GM13977 (cell line): ENCODE measurements around the gene SLC7A14.

Experiments
- DNase-seq: peaks from one replicate; pipeline ENCODE4 v3.0.0; 2012; ENCODE audit warnings: low spot score
- in situ Hi-C: fragments of 300-500 bp; cut with MboI; formaldehyde crosslinking; loops from one replicate; pipeline ENCODE4 v1.12.0; 2022; ENCODE audit warnings: low sequenced_read_pairs, low pct_unique_long_range_greater_than_20kb, mixed read lengths, inconsistent platforms; ENCODE audit not compliant: unreplicated experiment
- TF ChIP-seq, protein P1 (sequence below): IDR thresholded peaks from 2 replicates; pipeline ENCODE4 v1.5.1; 2012; ENCODE audit warnings: mild to moderate bottlenecking, control low read depth; ENCODE audit not compliant: insufficient read depth; ENCODE audit errors: extremely low read depth, missing control alignments

The SLC7A14 gene

DNA sequence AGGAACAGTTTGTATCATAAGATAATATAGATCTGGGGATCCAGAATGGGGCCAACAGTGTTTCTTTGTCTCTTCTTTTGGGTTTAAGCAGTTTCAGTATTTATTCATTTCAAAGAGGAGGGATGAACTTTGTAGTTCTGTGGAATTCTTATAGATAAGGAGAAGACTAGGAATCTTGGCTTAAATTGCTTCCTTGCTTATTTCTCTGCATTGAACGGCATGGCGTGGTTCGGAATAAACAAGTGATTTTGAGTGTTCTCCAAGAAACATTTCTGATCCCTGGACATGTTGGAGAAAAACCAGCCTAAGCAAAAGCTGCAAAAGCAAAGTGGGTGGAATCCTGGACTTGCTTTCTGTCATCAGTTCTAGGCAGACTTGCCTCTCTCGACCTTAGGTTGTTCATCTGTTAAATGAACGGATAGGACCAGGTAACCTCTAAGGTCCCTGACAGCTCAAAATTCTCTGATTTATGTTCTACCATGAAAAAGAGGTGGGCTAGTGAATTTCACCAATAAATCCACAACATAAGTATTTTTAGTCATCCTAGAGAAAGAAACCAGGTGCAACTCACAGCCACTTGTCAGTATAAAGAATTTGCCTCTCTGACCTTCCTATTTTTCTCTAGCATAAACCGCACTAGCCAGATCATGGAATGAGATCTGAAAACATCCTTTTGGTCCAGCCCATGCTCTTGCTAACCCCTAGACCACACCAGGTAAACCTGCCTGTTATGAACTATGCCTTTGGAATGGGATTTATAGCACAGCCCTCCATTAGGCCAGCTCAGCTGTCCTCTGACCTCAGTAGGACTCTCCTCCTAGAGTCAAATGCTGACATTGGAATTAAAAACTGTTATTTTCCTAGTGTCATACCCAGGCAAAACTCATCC is 88.4 kb downstream of the SLC7A14 start:
- in situ Hi-C loops = no loop called here
- DNase-seq = no peak
- TF ChIP-seq, protein P1, sequence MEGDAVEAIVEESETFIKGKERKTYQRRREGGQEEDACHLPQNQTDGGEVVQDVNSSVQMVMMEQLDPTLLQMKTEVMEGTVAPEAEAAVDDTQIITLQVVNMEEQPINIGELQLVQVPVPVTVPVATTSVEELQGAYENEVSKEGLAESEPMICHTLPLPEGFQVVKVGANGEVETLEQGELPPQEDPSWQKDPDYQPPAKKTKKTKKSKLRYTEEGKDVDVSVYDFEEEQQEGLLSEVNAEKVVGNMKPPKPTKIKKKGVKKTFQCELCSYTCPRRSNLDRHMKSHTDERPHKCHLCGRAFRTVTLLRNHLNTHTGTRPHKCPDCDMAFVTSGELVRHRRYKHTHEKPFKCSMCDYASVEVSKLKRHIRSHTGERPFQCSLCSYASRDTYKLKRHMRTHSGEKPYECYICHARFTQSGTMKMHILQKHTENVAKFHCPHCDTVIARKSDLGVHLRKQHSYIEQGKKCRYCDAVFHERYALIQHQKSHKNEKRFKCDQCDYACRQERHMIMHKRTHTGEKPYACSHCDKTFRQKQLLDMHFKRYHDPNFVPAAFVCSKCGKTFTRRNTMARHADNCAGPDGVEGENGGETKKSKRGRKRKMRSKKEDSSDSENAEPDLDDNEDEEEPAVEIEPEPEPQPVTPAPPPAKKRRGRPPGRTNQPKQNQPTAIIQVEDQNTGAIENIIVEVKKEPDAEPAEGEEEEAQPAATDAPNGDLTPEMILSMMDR = no peak

DNA sequence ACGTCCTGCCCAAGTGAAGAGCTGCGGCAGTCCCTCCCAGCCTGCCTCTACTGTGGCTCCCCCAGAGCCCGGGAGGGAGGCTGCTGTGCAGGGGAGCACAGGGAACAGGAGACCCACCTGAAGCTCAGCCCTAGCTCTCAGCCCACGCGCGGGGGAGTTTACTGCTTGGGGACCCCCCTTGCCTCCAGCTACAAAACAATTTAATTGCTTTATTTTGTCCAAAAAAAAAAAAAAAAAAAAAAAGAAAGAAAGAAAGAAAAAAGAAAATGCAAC is 89.1 kb downstream of the SLC7A14 start:
- in situ Hi-C loops = no loop called here
- DNase-seq = no peak
- TF ChIP-seq, protein P1 = no peak

DNA sequence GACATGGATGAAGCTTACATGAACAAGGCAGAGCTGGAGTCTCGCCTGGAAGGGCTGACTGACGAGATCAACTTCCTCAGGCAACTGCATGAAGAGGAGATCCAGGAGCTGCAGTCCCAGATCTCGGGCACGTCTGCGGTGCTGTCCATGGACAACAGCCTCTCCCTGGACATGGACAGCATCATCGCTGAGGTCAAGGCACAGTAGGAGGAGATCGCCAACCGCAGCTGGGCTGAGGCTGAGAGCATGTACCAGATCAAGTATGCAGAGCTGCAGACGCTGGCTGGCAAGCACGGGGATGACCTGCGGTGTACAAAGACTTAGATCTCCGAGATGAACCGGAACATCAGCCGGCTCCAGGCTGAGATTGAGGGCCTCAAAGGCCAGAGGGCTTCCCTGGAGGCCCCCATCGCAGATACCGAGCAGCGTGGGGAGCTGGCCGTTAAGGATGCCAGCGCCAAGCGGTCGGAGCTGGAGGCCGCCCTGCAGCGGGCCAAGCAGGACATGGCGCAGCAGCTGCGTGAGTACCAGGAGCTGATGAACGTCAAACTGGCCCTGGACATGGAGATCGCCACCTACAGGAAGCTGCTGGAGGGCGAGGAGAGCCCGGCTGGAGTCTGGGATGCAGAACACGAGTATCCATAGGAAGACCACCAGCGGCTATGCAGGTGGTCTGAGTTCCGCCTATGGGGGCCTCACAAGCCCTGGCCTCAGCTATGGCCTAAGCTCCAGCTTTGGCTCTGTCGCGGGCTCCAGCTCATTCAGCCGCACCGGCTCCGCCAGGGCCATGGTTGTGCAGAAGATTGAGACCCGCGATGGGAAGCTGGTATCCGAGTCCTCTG is 89.6 kb downstream of the SLC7A14 start:
- no peak for DNase-seq
- TF ChIP-seq, protein P1 = no peak
- in situ Hi-C loops = no loop called here

DNA sequence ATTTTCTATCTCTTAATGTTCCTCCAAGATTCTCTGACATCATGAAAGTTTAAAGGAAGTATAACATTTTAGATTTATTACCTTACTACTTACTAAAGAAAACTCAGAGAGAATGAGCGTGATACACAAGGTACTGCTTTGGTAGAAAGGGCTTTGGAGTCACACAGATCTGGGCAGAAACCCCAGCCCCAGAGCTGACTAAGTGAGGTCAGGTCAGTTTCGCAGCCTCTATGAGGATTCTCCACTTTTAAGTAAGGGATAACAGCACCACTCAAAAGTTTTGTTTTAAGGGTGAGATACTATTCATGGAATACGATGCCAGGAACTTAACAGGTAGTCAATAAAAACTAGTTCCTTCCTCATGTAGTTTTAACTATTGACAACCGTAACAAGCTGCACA is 91.1 kb downstream of the SLC7A14 start:
- in situ Hi-C loops = no loop called here
- no peak for DNase-seq
- TF ChIP-seq, protein P1 = no peak

DNA sequence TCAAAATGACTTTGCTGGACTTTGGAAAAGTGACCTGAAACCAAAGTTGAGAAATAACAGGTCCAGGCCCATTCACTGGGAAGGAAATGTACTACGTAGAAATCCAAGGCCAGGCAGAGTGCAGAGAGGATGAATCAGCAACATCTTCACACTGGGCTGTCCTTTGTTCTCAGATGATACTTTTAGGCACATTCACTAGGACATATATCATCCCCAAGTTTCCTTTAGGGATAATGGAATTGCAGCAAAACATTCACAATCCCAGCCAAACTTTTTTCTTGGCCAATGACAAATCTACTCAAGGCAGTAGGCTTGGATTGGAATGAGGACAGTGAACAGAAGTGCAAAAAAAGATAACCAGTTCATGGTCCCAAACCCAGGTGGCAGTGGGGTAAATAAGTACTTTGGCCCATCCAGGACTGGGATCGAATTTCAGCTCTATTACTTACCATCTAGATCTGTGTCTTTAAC is 92.1 kb downstream of the SLC7A14 start:
- in situ Hi-C loops = no loop called here
- TF ChIP-seq, protein P1 = no peak
- DNase-seq = no peak

DNA sequence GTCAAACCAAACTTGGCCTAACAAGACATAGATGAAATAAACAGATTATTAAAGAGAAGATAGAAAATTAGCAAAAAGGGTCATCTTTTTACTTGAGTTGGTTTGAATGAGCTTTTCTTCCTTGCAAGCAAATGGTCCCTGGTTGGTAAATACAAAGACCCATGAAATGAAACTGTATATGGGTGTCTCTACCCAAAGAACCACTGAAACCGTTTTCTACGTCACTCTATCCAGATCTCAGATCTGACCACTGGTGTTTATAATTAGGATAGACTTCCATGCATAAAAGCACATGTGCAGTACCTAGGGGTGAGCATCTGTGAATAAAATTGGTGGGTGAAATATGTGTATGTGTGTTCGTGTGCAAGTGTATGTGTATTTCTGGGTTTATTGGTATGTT is 94.0 kb downstream of the SLC7A14 start:
- TF ChIP-seq, protein P1 = no peak
- in situ Hi-C loops = no loop called here
- DNase-seq = no peak
